HL-60 (cell line): ENCODE measurements around the gene ZNF18.

Experiments
- DNase-seq, 2 experiments: peaks; one replicate each; pipeline ENCODE4 v3.0.0-alpha.2; 2010 to 2020; ENCODE audit warnings: low read depth in 1 of 2, low spot score in 1 of 2
- H3K27ac ChIP-seq: fragments of 250-450 bp; sonication (Bioruptor Pico); replicated peaks from 2 replicates; pipeline ENCODE4 v1.5.1; 2020; ENCODE audit warnings: mild to moderate bottlenecking, moderate library complexity
- H3K27me3 ChIP-seq: fragments of 250-450 bp; sonication (Bioruptor Pico); 2 replicates; pipeline ENCODE4 v1.5.1; 2021; ENCODE audit warnings: mild to moderate bottlenecking, moderate library complexity; ENCODE audit not compliant: insufficient read depth, poor library complexity, severe bottlenecking
- H3K4me3 ChIP-seq: replicated peaks from 2 replicates; pipeline ENCODE4 v1.5.1; 2011; ENCODE audit warnings: mild to moderate bottlenecking, control low read depth, low read length; ENCODE audit not compliant: insufficient read depth
- CTCF ChIP-seq: IDR thresholded peaks from one replicate; pipeline ENCODE4 v1.5.1; 2011; ENCODE audit warnings: low read length, control low read depth, inconsistent platforms; ENCODE audit not compliant: insufficient read depth
- GABPA ChIP-seq: IDR thresholded peaks from 2 replicates; pipeline ENCODE4 v1.6.1; 2012; ENCODE audit warnings: low read depth
- POLR2AphosphoS5 ChIP-seq: IDR thresholded peaks from 2 replicates; pipeline ENCODE4 v1.6.1; 2012; ENCODE audit warnings: low read depth
- REST ChIP-seq: IDR thresholded peaks from 2 replicates; pipeline ENCODE4 v1.6.1; 2012; ENCODE audit warnings: low read depth; ENCODE audit not compliant: insufficient replicate concordance
- SPI1 ChIP-seq: IDR thresholded peaks from 2 replicates; pipeline ENCODE4 v1.6.1; 2012; ENCODE audit warnings: low read depth, mild to moderate bottlenecking, borderline replicate concordance

The ZNF18 gene

GRCh38 chr17:12041312-12041711 lies 44.0 kb upstream of the ZNF18 start:
- Histone ChIP-seq H3K4me3 (no peak overlapping the region), H3K27me3 (no peaks in the 10 kb centered on the region), H3K27ac (no peak overlapping the region)
- TF ChIP-seq SPI1 (no peak), GABPA (no peak), POLR2AphosphoS5 (no peak), CTCF (no peak), REST (no peak)
- no peak for DNase-seq

GRCh38 chr17:12040478-12040877 lies 43.2 kb upstream of the ZNF18 start:
- H3K4me3 ChIP-seq: no peak overlapping the region
- TF ChIP-seq REST (no peak), POLR2AphosphoS5 (no peak), SPI1 (no peak), CTCF (no peak), GABPA (no peak)
- H3K27ac ChIP-seq: no peak overlapping the region
- DNase-seq: no peak
- no peaks in the 10 kb centered on the region for H3K27me3 ChIP-seq

GRCh38 chr17:12037970-12038369 lies 40.7 kb upstream of the ZNF18 start:
- Histone ChIP-seq H3K27ac (no peak overlapping the region), H3K27me3 (no peaks in the 10 kb centered on the region), H3K4me3 (no peak overlapping the region)
- TF ChIP-seq POLR2AphosphoS5: no peak
- TF ChIP-seq REST: no peak
- TF ChIP-seq GABPA: no peak
- DNase-seq: no peak

GRCh38 chr17:12035673-12036072 lies 38.4 kb upstream of the ZNF18 start:
- Histone ChIP-seq H3K27me3 (no peaks in the 10 kb centered on the region), H3K4me3 (no peak overlapping the region), H3K27ac (no peak overlapping the region)
- DNase-seq: no peak
- TF ChIP-seq POLR2AphosphoS5 (no peak), REST (no peak)
